ENCODE data around the gene GATA3.
A peak's percentile ranks its signal among the peaks of the same experiment; 100 is the strongest.

The GATA3 gene

DNA sequence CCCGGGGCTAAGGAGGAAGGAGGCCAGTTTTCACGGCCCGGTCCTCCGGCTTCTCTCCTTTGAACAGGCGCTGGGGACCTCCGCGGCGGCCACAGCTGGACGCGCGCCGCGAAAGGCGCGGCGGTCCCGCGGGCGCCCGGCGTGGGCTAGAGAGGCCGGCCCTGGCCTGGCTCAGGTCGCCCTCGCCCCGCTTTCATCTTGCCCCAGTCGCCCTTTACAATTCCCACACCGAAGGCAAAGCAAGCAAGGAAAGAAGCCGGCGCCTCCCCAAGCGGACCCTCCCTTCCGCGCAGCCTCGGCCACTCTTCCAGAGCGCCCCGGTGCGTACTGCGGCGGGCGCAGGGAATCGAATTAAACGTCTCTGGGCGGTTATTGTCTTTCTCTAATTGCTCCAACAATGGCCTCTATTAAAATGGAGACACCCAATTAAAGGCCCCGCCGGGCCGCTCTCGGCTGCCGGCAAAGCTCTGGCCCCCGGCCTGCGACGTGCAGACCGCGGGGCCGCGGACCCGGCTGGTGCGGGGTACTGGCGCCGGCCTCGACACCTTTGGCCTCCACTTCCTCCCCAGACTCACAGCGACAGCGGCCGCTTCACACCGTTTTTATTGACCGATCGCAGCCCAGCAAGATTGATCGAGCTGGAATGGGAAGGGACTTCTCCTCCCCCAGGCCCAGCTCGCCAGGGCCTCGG lies 4.5 kb upstream of the GATA3 start:
- no peak for DNase-seq (ENCODE audit: low read depth in 1 of 2, low spot score in 1 of 2)
- in situ Hi-C loops (cut with HindIII; ENCODE audit: low pct_unique_long_range_greater_than_20kb, low sequenced_read_pairs) = no loop called here
- no peak for TF ChIP-seq JUND (IDR thresholded peaks at IDR 0.05; ENCODE audit: low read depth)

DNA sequence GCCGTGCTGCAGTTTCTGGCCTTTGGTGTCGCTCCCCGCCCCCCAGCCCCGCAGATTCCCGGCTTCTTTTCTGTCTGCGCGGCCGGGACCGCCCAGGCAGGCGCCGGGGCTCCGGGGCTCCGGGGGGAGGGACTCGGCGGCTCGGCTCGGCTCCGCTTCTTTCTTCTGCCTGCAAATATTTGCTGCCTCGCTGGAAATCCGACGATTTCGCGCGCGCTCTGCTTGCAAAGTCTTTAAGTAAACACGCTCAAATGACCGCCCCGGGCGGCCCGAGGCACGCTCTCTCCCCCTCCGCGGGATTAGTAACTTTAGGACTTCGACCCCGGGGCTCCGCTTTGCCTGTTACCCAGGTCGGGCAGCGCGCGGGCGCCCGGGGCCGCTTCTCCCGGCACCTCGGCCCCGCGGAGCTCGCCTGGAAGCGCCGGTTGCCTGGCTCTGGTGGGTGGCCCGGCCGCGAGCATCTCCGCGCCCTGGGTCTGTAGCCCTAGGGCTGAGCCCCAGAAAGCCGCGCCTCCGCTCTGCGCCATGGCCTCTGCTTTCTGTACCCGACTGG lies 3.9 kb upstream of the GATA3 start:
- DNase-seq (ENCODE audit: low read depth in 1 of 2, low spot score in 1 of 2) = peak in 1 of 2 experiments; percentile 99
- in situ Hi-C loops (cut with HindIII; ENCODE audit: low pct_unique_long_range_greater_than_20kb, low sequenced_read_pairs) = no loop called here
- peak; percentile 12; the same call in 1 of the 2 replicates for TF ChIP-seq JUND (IDR thresholded peaks at IDR 0.05; ENCODE audit: low read depth)

DNA sequence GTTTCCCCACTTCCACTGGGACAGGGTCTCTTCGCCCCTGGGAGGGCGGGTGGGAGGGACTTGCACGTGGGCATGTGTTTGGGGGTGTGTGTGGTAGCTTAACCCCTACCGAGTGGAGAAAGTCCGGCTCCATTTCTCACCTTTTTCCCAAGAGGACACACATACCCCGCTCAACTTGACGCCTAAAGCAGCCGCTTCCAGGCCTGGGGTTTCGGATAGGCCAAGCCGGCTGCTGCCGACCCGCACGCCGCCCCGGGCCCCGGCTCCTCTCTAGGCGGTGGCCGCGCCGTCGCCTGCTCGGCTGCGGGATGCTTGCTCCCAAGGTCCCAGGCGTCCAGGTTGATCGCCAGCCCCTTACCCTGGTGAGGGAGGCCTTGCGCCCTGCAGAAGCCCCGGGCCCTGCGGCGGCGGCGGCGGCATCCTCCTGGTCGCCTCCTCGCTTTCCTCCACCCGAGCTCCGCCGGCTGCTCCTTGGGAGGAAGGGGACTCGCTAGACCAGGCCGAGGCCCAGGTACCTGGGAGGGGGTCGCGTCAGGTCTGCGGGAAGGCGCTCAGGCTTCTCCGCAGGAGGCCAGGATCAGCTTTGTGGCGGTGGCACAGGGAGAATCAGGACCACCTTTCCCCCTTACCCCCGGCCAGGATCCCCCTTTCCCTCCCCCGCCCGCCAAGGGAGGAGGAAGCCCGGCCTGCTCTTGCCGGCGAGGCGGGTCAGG lies 3.2 kb upstream of the GATA3 start:
- no peak for TF ChIP-seq JUND (IDR thresholded peaks at IDR 0.05; ENCODE audit: low read depth)
- in situ Hi-C loops (cut with HindIII; ENCODE audit: low pct_unique_long_range_greater_than_20kb, low sequenced_read_pairs) = no loop called here
- DNase-seq (ENCODE audit: low read depth in 1 of 2, low spot score in 1 of 2) = peak; percentile 82 to 85

DNA sequence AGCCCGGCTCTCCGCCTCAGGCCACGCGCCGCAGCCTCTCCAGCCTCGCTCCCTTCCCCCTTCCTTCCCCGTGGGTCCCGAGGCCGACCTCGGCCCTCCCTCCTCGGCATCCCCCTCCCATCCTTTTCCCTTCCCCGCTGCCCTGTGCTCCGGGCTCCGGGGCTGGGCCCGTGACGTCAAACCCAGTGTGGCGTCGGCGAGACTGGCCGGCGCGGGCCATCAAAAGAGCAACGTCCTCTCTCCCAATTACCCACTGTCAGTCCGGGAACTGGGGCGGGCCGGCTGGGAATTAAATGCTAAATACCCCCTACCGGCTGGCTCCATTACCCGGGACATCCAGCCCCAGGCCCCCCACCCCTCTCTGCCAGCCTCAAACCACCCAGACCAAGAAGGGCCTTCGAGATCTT lies 2.6 kb upstream of the GATA3 start:
- TF ChIP-seq JUND (IDR thresholded peaks at IDR 0.05; ENCODE audit: low read depth) = no peak; the same call in 1 of the 2 replicates
- in situ Hi-C loops (cut with HindIII; ENCODE audit: low pct_unique_long_range_greater_than_20kb, low sequenced_read_pairs) = no loop called here
- DNase-seq (ENCODE audit: low read depth in 1 of 2, low spot score in 1 of 2) = peak; percentile 86 to 93

DNA sequence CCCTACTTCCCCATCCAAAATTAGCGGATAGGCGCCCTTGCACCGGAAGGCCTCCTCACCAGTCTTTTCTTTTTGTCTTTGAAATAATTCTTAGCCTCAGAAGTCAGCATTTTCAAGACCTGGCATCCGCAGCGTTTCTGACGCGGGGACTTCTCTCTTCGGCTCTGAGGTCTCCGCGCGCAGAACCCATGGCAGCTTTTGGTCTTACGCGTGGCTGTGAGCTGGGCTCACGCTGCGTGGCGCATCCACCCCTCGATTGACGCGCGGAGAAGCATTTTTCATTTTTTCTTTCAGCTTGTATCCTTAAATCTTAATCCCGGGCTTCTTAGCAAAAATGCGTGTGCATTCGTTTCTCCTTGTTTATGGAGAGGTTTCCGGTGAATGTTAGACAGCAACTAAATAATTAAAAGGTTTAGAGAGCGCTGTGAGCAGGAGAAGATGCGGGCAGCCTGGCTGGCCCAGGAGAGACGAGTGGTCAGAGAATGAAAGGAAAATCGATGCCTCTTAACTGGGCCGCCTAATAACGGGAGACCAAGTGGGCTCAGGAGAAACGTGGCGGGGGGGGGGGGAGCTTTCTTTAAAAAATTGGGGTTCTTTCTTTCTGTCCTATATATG lies 2.0 kb upstream of the GATA3 start:
- TF ChIP-seq JUND (IDR thresholded peaks at IDR 0.05; ENCODE audit: low read depth) = no peak
- in situ Hi-C loops (cut with HindIII; ENCODE audit: low pct_unique_long_range_greater_than_20kb, low sequenced_read_pairs) = no loop called here
- peak in 1 of 2 experiments; percentile 69 for DNase-seq (ENCODE audit: low read depth in 1 of 2, low spot score in 1 of 2)

DNA sequence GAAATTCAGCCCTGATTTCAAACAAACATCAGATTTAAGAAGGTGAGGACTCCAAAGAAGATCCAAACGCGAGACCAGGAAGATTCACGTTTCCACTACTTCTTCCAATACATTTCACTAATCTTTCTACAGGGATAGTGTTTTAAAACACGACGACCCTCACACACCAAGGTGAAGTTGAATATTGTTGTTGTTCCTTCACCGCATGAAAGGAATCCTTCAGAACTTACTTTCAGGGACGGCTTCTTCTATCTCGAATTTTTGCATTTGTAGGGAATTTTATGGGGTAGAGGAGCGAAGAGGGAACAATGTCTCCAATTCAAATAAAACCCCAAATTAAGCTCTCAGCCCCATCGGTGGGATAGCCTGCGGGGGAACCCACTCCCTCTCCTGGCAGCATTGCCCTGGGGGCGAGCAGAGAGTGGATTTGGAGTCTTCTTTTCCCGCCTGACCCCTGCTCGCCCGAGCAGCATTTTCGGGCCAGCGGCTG lies 1.5 kb upstream of the GATA3 start:
- TF ChIP-seq JUND (IDR thresholded peaks at IDR 0.05; ENCODE audit: low read depth) = no peak
- in situ Hi-C loops (cut with HindIII; ENCODE audit: low pct_unique_long_range_greater_than_20kb, low sequenced_read_pairs) = no loop called here

DNA sequence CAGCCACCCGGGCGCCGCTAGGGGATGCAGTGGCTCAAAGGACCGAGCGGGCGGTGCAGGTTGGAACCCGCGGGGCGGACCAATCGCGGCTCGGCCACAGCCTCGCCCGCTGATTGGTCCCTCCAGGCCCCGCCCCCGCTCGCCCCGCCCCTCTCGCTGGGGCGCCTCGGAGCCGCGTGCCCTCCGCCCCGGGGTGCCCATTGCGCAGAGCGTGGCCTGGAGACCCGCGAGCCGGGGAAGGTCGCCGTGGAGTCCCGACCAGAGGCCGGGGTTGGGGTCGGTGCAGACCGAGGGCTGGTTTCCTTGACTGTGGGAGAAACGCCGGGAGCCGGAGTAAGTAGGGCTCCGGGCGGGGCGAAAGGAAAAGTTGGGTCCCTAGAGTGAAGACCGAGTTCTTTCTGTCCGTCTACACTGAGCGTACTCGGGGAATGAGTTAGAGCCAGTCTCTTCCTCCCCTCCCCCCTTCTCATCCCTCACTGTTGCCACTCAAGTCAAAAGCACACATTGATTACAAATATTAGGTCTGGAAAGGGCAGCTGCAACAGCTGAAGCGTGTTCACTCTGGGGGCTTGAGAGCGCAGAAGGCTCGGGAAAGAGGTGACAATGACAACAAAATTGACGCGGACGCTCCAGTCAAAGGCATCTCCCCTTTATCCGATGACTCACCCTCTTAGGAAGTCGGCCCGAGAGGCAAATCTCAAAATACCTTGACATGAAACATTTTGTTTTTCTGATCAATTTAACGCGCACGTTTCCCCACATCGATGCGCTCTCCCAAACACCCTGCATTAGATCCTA lies 843 bp upstream of the GATA3 start:
- TF ChIP-seq JUND (IDR thresholded peaks at IDR 0.05; ENCODE audit: low read depth) = peak; percentile 39; the same call in 1 of the 2 replicates
- peak; percentile 97 for DNase-seq (ENCODE audit: low read depth in 1 of 2, low spot score in 1 of 2)
- in situ Hi-C loops (cut with HindIII; ENCODE audit: low pct_unique_long_range_greater_than_20kb, low sequenced_read_pairs) = no loop called here

More for the DNA sequence above, 1.5 kb upstream of the GATA3 start:
- DNase-seq (ENCODE audit: low read depth in 1 of 2, low spot score in 1 of 2) = no peak

DNA sequence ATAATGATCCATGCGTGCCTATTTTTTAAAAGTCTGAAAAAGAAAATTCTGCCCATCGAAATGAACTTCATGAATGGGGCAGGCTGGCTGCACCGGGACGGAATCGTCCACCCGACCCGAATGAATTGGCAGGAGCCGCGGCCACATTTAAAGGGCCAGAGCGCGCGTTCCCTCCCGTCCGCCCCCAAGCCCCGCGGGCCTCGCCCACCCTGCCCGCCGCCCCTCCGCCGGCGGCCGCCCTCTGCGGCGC lies 319 bp upstream of the GATA3 start:
- DNase-seq (ENCODE audit: low read depth in 1 of 2, low spot score in 1 of 2) = no peak
- in situ Hi-C loops (cut with HindIII; ENCODE audit: low pct_unique_long_range_greater_than_20kb, low sequenced_read_pairs) = no loop called here

DNA sequence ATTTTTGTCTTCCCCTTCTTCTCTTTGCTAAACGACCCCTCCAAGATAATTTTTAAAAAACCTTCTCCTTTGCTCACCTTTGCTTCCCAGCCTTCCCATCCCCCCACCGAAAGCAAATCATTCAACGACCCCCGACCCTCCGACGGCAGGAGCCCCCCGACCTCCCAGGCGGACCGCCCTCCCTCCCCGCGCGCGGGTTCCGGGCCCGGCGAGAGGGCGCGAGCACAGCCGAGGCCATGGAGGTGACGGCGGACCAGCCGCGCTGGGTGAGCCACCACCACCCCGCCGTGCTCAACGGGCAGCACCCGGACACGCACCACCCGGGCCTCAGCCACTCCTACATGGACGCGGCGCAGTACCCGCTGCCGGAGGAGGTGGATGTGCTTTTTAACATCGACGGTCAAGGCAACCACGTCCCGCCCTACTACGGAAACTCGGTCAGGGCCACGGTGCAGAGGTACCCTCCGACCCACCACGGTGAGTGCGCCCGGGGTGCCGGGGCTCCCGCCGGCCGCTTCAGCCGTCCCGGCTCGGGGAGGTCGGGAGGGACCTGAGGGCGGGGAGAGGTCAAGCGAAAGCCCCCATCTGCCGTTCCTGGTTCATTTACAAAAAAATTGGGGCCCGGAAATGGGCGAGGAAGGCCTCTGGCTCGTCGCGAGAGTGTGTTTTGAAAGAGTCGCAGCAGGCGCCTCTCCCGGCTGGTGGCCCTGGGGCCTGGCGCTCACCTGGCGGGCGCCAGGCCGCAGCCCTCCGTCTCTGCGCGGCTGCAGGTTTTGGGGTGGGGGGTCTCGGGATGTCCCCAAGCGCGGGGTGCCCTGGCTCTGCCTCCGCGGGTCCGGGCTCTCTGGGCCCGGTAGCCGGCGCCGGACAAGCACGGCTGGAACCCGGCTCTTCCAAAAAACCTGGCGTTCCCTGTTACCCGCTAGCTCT lies 1.2 kb downstream of the GATA3 start:
- DNase-seq (ENCODE audit: low read depth in 1 of 2, low spot score in 1 of 2) = no peak
- in situ Hi-C loops (cut with HindIII; ENCODE audit: low pct_unique_long_range_greater_than_20kb, low sequenced_read_pairs) = no loop called here
- TF ChIP-seq JUND (IDR thresholded peaks at IDR 0.05; ENCODE audit: low read depth) = no peak

More for the DNA sequence above, 319 bp upstream of the GATA3 start:
- TF ChIP-seq JUND (IDR thresholded peaks at IDR 0.05; ENCODE audit: low read depth) = no peak

DNA sequence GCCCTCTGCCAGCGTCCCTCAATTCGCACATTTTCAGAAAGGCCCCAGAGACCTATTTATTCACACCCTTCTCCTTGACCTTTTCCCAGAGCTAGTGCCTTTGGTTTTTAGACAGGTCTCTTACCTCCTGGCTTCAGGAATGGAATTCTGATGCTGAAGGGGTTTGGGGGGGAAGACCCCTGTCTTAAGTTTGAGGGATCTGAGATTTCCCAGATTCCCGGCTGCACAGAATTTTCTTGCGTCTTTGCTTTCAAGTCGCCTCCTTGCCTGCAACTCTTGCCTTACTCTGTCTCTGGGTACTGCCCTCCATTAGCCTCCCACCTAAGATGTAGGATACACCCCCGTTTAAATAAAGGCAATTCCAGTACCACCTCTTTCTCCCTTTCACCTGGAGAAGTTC lies 1.9 kb downstream of the GATA3 start:
- DNase-seq (ENCODE audit: low read depth in 1 of 2, low spot score in 1 of 2) = no peak
- TF ChIP-seq JUND (IDR thresholded peaks at IDR 0.05; ENCODE audit: low read depth) = no peak
- in situ Hi-C loops (cut with HindIII; ENCODE audit: low pct_unique_long_range_greater_than_20kb, low sequenced_read_pairs) = no loop called here

DNA sequence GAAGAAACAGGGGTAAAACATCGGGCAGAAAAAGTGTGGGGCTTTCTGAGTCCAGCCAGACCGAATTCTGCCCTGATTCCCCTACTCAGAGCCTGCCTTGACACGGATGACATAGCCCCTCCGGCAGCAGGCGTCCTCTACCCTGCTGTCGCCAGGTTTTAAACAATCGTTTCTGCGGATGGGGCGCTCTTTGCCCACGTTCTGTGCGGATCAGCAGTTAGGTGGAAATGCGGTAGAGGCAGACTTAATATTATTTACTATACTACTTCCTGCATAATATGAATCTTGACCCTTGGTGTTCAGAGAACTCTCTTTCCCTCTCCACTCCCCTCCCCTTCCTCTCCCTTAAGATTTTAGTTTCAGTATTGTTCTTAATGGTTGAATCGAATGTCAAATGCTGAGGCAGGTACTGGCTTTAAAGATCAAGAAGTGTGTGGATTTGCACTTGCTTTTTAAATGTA lies 2.4 kb downstream of the GATA3 start:
- TF ChIP-seq JUND (IDR thresholded peaks at IDR 0.05; ENCODE audit: low read depth) = 0 out of 2 replicates have a peak, but pooled peaks have one; percentile 14
- peak in 1 of 2 experiments; percentile 49 for DNase-seq (ENCODE audit: low read depth in 1 of 2, low spot score in 1 of 2)
- in situ Hi-C loops (cut with HindIII; ENCODE audit: low pct_unique_long_range_greater_than_20kb, low sequenced_read_pairs) = no loop called here
